ENCODE data around the gene FCHSD2. TPM values are rescaled to one million over a fixed set of nuclear protein-coding genes. Genes with fewer than 3 reads are reported as not detected.

FCHSD2 gene
- total RNA-seq, 1 experiment from 2014 or later = 22.6 TPM

DNA sequence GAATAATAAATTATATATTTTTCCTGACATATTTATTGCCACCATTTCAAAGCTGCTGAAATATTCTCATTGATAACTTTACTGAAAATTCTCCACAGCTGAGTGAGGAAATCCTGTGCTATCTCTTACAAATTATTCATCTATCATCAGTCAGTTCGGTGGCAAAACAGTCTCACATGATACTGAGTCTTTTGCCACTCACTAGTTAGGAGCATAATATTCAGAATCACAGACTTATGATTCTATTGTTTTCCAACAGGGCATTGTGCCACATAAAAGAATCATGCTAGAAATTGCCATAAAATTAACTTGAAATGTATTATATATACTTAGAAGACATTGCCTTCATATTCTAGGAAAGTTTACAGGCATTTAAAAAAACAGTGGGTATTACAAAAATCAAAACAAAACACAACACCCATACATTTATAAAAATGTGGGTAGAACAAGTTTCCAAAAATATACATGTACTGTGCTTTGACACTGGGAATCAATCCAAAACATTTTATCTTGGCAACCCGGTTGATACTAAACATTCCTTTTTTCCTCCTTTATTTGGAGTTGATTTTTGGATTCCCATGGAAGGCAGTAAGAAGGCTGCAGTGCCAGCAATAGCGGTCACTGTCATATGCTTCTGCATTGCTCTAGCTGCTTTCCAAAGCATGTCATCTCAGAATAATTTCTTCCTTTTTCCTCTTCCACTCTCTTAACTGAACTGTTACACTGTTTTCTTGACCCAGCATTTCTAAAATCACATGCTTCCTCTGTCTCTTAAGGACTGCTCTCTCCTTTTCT is 285.4 kb downstream of the FCHSD2 start:
- TF ChIP-seq, protein P1, sequence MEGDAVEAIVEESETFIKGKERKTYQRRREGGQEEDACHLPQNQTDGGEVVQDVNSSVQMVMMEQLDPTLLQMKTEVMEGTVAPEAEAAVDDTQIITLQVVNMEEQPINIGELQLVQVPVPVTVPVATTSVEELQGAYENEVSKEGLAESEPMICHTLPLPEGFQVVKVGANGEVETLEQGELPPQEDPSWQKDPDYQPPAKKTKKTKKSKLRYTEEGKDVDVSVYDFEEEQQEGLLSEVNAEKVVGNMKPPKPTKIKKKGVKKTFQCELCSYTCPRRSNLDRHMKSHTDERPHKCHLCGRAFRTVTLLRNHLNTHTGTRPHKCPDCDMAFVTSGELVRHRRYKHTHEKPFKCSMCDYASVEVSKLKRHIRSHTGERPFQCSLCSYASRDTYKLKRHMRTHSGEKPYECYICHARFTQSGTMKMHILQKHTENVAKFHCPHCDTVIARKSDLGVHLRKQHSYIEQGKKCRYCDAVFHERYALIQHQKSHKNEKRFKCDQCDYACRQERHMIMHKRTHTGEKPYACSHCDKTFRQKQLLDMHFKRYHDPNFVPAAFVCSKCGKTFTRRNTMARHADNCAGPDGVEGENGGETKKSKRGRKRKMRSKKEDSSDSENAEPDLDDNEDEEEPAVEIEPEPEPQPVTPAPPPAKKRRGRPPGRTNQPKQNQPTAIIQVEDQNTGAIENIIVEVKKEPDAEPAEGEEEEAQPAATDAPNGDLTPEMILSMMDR (conservative IDR thresholded peaks at IDR 0.05) = no peak
- TF ChIP-seq EZH2 (IDR thresholded peaks at IDR 0.05; ENCODE audit: low read depth) = no peak
- H3K4me1 ChIP-seq (replicated peaks; ENCODE audit: insufficient read depth) = no peaks in the 10 kb centered on the region
- no peak overlapping the region for H3K27ac ChIP-seq
- ChIA-PET CTCF (no interaction called here), POLR2A (ENCODE audit: unreplicated experiment) (no interaction called here)
- H3K27me3 ChIP-seq (ENCODE audit: insufficient read depth, low read depth) = no peaks in the 10 kb centered on the region
- no peaks in the 10 kb centered on the region for H3K9me3 ChIP-seq (ENCODE audit: insufficient read depth, low read depth)
- no peak overlapping the region for H3K4me3 ChIP-seq
- no peak overlapping the region for H3K4me2 ChIP-seq
- no TSS peak for BruUV-seq (replicated peaks)
- H3K9me2 ChIP-seq (ENCODE audit: insufficient read depth) = no peaks in the 10 kb centered on the region
- H4K20me1 ChIP-seq (ENCODE audit: insufficient read depth) = no peaks in the 10 kb centered on the region
- H3K79me2 ChIP-seq (ENCODE audit: low read depth) = no peaks in the 10 kb centered on the region
- no peaks in the 10 kb centered on the region for H3F3A ChIP-seq (ENCODE audit: insufficient read depth, low read depth)
- no peaks in the 10 kb centered on the region for H3K36me3 ChIP-seq (ENCODE audit: low read depth)
- no peak overlapping the region for H2AFZ ChIP-seq
- intact Hi-C loops (cut with micrococcal nuclease; ENCODE audit: unreplicated experiment) = no loop called here
- no peak for DNase-seq

DNA sequence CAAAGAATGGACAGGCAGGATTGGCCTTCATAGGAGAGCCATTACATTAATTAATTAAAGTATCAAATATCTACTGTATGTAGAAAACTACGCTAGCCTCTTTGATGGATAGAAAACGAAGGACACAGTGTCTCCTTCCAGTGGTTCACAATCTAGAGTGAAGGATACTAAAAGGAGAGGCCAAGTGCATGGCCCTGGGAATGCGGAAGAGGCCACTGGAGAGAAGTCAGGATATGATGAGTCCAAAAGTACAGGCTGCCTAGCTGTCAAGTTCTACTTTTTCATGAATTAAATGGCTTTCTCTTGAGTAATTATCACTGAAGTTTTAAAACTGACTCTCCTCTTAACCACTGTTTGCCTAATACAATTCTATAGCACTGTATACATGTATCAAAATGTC is 286.1 kb downstream of the FCHSD2 start:
- H3K79me2 ChIP-seq (ENCODE audit: low read depth) = no peaks in the 10 kb centered on the region
- no peak for DNase-seq
- H4K20me1 ChIP-seq (ENCODE audit: insufficient read depth) = no peaks in the 10 kb centered on the region
- intact Hi-C loops (cut with micrococcal nuclease; ENCODE audit: unreplicated experiment) = no loop called here
- H3K27ac ChIP-seq = no peak overlapping the region
- H3K4me1 ChIP-seq (replicated peaks; ENCODE audit: insufficient read depth) = no peaks in the 10 kb centered on the region
- no peaks in the 10 kb centered on the region for H3F3A ChIP-seq (ENCODE audit: insufficient read depth, low read depth)
- H3K9me2 ChIP-seq (ENCODE audit: insufficient read depth) = no peaks in the 10 kb centered on the region
- no peak for TF ChIP-seq EZH2 (IDR thresholded peaks at IDR 0.05; ENCODE audit: low read depth)
- TF ChIP-seq, protein P1 (conservative IDR thresholded peaks at IDR 0.05) = no peak
- H3K4me2 ChIP-seq = no peak overlapping the region
- no peaks in the 10 kb centered on the region for H3K27me3 ChIP-seq (ENCODE audit: insufficient read depth, low read depth)
- no peaks in the 10 kb centered on the region for H3K36me3 ChIP-seq (ENCODE audit: low read depth)
- no peaks in the 10 kb centered on the region for H3K9me3 ChIP-seq (ENCODE audit: insufficient read depth, low read depth)
- BruUV-seq (replicated peaks) = no TSS peak
- no peak overlapping the region for H3K4me3 ChIP-seq
- POLR2A ChIA-PET (ENCODE audit: unreplicated experiment) = no interaction called here
- H2AFZ ChIP-seq = no peak overlapping the region
- CTCF ChIA-PET = no interaction called here

DNA sequence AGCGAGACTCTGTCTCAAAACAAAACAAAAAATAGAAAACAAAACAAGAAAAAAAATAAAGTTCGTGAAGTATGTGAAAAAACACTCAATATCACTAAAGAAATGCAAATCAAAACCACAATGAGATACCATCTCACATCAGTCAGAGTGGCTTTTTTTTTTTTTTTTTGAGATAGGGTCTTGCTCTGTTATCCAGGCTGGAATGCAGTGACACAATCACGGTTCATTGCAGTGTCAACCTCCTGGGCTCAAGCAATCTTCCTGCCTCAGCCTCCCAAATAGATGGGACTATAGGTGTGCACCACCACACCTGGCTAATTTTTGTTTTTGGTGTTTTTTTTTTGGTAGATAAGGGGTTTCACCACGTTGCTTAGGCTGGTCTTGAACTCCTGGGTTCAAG is 290.4 kb downstream of the FCHSD2 start:
- Histone ChIP-seq H3K27me3 (ENCODE audit: insufficient read depth, low read depth) (no peaks in the 10 kb centered on the region), H3K36me3 (ENCODE audit: low read depth) (no peaks in the 10 kb centered on the region), H3F3A (ENCODE audit: insufficient read depth, low read depth) (peaks cover 8% of the 10 kb centered on the region; the same call in 1 of the 2 replicates), H3K9me3 (ENCODE audit: insufficient read depth, low read depth) (no peaks in the 10 kb centered on the region), H3K79me2 (ENCODE audit: low read depth) (no peaks in the 10 kb centered on the region), H2AFZ (no peak overlapping the region), H3K27ac (no peak overlapping the region), H4K20me1 (ENCODE audit: insufficient read depth) (no peaks in the 10 kb centered on the region), H3K4me3 (no peak overlapping the region), H3K4me1 (replicated peaks; ENCODE audit: insufficient read depth) (no peaks in the 10 kb centered on the region), H3K4me2 (no peak overlapping the region), H3K9me2 (ENCODE audit: insufficient read depth) (no peaks in the 10 kb centered on the region)
- no TSS peak for BruUV-seq (replicated peaks)
- ChIA-PET CTCF (interaction anchor here (0.7 kb wide), 1 partner anchor 189 kb away, joined by 4 read pairs; no protein-coding TSS in a partner anchor), POLR2A (ENCODE audit: unreplicated experiment) (no interaction called here)
- no peak for TF ChIP-seq EZH2 (IDR thresholded peaks at IDR 0.05; ENCODE audit: low read depth)
- TF ChIP-seq, protein P1 (conservative IDR thresholded peaks at IDR 0.05) = no peak
- no peak for DNase-seq
- intact Hi-C loops (cut with micrococcal nuclease; ENCODE audit: unreplicated experiment) = no loop called here

Measured in PC-9 (cell line).